Measurements from ENCODE around the gene DPYSL5.
"Not testable (repeated sequence)": the region's sequence is repeated elsewhere in the genome, so short reads cannot be mapped to it uniquely, and the experiment has no call there.

The DPYSL5 gene

DNA sequence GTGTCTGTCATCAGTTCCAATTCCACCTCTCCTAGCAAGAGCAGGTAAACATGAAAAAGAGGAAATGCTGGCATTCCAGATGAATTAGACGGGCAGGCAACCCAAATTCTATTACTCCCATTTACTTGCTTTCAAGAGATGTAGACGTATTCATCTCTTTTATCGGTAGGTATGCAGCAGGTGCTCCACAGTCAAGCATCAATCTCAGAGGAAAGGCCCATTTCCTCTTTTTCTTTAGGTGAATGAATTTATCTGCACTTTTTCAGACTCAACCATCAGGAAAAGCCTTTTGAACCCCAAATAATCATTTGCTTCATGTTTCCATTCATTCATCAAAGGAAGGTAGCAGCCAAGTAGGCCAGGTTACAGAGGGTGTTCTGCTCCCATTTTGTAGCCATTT is 27.9 kb downstream of the DPYSL5 start:
- no peak for DNase-seq

GRCh38 chr2:26876260-26876659 is 28.3 kb downstream of the DPYSL5 start:
- no peak for DNase-seq

- DNase-seq, result no peak
Measured at GRCh38 chr2:26877276-26877675, 29.3 kb downstream of the DPYSL5 start.

DNA sequence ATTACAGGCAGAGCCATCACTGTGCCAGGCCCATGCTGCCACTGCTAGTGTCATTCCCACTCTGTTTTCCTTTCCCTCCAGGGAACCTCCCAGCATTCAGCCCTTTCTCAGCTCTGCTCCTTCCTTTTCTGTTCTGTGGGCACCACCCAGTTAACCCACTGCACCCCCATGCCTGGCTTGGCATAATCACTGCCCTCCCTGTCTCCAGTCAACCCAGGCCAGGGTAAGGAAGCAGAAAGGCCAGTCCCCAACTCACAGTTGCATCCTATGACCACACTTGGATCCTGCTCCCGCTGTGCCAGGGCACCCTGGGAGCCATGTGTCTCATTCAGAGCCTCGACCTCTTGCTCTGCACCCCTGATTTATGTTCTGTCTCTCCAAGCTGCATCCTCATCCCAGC is 32.2 kb downstream of the DPYSL5 start:
- no peak for DNase-seq

DNA sequence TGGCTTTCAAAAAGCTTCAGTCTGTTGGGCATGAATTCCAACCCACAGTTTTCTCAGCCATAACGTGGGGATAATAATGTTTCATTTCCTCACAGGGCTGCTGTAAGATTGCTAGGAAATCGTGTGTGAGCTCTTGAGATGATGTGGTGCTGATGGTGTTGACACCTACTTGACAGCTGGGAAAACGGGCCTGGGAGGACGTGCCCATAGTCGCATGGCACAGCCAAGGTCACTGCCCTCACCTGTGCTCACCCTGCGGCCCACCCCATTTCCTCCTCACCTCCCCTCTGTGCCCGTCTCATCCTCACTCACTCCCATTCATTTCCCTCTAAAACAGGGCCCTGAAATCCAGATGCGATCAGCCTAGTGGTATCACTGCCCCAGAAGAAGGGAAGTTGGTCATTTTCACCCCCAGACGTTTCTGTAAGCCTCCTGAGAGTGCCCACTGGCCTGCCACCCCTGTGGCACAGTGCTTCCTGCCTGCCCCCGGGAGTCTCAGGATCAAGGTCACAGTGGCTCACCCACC is 33.0 kb downstream of the DPYSL5 start:
- DNase-seq, result no peak

GRCh38 chr2:26882220-26882619 is 34.3 kb downstream of the DPYSL5 start:
- not testable (repeated sequence) for DNase-seq

DNA sequence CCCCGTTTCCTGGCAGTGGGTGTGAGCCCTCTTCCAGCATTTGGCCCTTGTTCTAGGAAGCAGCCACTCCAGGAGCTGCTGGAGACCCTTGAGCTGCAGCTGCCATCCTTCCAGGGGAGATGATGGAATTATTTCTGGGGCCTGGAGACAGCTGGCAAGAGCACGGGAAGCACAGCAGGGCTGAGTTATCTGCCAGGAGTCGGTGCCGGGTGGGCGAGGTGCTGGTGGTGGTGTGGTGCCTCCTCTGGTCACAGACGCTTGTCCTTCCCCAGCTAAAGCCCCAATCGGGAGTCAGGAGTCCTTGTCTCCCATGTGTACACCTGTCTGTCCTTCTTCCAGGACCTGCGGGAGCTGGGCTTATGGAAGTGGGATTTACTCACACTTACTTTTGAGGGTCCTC is 36.0 kb downstream of the DPYSL5 start:
- no peak for DNase-seq

DNA sequence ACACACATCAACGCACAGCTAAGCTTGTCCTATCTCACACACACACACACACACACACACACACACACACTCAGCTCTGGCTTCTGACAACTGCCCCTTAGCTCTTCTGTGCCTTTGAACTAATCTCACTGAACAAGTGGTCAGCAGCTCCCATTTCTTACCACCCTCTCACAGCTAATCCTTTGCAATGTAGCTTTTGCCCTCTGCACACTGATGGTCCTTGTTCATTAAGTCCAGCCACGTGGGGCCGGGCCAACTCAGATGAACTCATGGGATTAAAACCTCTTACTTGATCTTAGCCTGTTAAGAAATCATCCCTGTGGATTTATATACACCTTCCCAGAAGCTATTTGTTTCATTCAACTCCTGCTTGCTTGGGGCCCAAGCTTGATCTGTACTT is 36.6 kb downstream of the DPYSL5 start:
- no peak for DNase-seq

DNA sequence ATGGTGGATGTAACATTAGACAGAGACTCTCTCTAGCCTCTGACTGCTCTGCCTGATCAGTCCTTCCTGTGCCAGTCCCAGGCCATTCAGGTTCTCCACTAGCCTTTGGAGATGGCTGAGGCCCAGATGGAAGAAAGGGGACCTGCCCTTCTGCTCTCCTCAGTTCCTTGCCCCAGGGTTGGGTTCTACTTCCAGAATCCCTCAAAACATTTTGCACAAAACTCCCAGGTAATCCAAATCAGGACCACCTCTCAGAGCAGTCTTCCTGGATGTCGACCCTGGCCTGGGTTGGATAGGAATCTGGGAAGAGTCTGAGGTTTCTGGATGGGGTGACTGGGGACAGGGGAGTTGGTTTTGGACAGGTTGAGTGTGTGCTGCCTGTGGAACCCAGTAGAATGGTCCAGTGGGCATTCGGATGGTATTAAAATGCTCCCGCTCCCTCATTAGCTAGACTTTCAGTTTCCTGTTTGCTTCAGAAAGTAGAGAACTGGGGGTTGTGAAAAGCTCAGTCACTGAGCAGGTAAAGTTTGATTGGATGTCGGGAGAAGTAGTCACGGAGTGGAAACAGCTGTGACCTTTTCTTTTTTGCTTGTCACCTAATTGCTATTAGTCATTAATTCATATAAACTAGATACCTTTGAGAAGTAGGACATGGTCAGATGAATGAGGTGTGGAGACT is 37.9 kb downstream of the DPYSL5 start:
- DNase-seq, result no peak

- DNase-seq, result no peak
Measured at GRCh38 chr2:26886736-26887135, 38.8 kb downstream of the DPYSL5 start.

DNA sequence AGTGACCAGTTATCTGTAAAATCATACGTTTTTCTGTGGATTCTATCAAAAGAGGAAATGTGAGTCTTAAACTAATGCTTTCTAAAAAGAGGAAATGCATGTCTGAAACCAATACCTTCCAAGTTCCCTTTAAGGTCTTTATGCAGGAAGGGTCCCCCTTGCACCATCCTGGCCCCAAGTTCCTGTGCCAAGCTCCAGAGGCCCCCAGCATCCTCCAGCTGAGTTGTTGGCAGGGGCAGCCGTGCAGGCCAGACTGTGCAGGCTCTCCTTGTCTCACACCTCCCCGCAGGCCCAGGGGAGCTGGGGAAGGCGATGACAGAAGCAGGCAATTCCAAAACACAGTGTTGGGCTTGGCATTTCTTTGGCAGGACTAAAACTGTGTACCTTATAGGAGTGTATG is 39.2 kb downstream of the DPYSL5 start:
- DNase-seq, result no peak

DNA sequence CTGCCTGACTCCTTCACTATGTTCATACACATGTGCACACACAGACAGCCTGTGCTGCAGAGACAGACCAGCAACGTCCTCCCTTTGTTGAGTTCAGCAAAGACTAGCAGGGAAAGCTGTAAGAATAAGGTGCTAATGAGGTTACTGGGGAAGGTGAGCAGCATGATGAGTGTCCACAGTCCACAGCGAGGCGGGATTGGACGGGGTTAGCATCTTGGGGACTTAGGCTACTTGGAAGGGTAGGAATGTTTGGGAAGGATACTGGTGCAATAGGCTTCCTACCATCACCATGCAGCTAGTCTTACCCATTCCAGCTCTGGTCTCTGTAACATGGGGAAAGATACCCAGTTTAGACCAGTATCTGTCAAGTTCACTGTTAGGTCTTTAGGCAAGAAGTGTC is 41.9 kb downstream of the DPYSL5 start:
- no peak for DNase-seq

DNA sequence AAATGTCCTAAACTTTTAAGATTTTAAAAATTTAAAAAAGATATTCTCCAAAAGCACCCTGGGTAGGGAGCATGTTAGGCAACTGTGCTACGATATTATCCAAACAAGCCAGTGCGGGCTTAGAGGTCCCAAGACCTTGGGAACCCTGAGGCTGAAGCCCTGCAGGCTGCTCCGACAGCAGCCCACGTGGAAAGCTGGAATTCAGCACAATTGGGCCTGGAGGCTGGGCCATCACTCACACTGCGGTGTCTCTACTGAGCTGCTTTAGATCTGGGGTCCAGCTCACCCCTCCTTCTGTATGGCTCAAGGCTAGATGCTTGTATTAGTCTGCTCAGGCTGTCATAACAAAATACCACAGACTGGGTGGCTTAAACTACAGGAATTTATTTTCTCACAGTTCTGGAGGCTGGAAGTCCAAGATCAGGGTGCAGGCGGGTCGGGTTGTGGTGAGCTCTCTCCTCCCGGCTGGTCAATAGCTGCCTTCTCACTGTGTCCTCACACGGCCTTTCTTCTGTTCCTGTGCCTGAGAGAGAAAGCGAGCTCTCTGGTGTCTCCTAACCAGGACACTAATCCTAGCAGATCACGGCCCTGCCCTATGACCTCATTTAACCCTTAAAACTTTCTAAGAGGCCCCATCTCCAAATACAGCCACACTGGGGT is 42.5 kb downstream of the DPYSL5 start:
- DNase-seq, result no peak

DNA sequence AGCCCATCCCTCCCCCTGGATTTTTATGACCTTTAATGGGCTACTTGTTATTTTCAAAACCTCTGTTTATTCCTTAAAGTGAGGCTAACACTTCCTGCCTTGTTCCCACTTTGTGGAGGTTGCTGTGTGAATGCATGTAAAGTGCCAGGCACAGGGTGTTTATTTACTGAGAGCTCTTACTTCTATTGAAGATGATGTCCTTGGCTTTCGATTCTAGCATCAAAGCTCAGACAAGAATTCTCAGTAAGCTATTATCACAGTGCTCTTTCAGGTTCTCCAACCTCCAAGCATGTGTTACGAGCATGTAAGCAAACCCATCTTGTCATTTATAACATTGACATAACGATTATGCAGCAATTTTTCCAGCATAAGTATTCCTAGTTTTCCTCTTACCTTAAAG is 44.2 kb downstream of the DPYSL5 start:
- DNase-seq, result no peak

DNA sequence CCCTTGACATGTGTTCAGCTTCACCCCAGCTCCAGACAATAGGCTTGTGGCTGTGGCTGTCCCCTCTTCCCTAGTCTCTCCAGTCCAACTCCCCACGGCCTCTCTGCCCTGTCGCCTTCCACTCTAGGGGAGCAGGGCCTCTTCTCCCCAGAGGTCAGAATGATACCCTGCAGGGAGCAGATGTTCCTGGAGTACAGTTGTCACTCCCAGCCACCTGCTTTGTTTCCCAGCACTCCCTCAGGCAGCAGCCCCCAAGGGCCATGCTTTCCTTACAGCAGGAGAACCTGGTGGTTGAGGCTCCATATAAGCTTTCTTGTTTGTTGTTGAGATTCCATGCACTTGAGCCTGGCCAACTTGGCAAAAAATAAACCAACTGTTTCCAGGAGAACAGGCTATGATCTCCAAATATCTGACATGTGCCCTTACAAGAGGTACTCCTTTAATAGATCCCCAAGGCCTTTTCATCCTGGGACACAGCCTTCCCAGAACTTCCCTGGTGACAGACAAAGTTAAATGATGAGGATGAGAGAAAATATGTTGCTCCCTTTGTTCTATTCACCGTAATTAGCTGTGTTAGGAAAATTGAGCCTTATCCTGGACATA is 45.1 kb downstream of the DPYSL5 start:
- DNase-seq, result no peak

DNA sequence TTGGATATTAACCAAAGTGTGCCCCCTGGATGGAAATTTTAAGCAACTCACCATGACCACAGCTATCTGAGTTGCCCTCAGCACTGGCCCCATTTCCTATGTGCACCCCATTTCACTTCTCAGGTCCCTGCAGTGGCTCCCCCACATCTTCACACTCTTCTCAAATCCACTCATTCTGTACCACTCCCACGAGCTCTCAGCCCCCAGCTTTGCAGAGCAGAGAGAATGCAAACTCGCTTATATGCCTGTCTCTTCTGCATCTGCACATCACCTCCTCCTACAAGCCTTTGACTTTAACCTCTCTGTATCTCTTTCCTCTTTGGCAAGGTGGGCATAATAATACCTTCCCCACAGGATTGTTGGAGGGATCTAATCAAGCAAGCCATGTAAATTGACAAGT is 46.2 kb downstream of the DPYSL5 start:
- DNase-seq, result no peak

DNA sequence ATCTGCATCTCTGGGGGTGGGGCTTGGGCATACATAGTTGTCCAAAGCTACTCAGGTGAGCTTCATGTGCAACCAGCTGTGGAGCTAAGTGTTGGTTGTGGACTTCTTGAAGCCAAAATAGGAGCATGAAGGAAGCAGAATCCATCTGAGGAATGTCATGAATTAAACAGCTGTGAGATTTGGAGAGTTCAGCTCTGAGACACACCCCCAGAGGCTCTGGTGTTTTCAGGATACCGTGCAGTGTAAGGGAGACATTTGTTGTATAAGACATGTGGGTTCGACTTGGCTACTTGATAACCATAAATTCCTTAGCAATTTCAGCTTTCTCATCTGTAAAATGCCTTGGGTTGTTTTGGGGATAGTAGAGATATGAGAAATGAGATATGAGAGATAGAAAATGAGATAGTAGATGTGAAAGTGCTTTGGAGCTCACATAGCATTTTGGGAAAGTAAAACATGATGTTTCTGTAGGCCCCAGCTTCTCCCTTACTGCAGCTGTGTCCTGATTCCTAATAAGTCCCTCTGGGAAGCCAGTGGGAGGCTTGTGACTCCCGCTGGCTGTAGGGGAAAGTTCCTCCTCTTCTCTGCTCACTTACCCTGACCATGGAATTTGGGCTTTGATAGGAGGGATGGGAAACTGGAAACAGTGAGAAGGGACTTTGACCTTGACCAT is 50.0 kb downstream of the DPYSL5 start:
- DNase-seq, result no peak

DNA sequence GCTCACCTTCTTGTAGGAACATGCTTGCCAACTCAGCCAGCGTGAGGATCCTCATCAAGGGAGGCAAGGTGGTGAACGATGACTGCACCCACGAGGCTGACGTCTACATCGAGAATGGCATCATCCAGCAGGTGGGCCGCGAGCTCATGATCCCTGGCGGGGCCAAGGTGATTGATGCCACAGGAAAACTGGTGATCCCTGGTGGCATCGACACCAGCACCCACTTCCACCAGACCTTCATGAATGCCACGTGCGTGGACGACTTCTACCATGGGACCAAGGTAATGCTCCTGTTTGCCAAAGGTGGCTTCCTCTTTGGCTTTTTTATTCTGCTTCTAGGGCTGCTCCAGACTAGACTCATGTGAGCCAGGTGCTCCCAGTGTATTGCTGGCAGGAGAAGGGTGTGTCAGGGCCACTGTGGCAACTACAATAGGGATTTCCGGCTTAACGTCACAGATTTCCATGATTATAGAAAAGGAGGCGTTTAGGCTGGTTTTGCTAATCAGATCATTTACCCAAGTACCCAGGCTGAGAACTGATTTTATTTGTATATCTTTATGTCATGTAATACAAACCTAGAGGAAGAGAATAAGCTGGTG is 50.6 kb downstream of the DPYSL5 start:
- no peak for DNase-seq

GRCh38 chr2:26899500-26900164 is 51.7 kb downstream of the DPYSL5 start:
- DNase-seq, result no peak

DNA sequence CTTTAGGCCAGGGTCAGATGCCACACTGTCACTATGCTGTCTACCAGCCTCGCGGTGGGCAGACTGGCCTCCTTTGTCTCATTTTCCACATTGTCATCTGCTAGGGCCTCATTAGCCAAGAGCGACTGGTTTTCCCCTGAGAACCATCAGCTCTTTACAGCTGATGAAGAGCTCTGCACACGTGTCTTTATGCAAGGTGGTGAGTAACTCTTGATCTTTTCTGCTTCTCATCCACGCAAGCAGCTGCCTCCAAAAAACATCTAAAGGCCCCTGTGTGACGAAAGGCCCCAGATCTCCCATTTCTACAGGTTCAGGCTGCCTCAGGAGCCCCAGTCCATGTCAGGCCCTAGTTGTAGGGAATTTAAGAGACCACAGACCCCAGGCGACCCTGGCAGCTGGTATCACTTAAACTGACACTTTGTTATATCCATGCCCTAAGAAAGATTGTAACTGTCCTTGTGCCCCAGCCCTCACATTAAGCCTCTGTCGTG is 52.9 kb downstream of the DPYSL5 start:
- DNase-seq, result no peak

DNA sequence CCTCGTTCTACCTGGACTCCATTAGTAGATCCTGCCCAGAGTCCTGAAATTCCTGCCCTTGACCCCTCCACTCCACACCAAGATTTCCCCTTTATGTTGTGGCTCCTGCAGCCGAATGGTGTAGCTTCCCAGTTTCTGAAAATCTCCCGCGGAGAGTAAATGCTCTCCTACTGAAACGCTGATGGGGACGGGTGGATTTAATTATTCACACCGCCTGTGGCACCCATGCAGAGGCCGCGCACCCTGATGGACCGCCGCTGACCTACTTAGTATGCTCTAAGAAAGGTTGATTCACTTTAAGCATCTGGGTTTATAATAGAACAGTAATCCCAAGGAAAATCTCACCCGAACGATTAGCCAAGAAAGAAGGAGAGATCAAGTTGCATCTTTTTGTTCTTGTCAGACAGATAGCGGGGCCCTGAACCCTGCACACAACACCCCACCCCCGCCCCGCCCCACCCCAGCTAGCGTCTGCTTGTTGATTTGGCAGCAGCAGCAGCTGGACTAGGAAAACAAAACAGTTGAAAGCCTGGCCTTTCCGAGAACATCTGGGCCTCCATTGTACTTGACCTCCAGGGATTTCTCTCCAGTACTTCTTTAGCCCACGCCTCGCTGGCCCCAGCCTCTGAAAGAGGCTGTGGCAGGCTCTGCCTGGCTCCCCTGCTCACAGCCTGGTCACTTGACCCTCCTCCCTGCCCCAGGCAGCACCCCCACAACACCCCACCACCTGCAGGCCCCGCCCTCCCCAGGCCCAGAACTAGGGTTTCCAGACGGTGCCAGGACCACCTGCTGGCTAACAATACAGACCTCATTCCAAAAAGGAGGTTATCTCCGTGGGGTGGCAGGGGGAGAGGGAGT is 53.6 kb downstream of the DPYSL5 start:
- no peak for DNase-seq

DNA sequence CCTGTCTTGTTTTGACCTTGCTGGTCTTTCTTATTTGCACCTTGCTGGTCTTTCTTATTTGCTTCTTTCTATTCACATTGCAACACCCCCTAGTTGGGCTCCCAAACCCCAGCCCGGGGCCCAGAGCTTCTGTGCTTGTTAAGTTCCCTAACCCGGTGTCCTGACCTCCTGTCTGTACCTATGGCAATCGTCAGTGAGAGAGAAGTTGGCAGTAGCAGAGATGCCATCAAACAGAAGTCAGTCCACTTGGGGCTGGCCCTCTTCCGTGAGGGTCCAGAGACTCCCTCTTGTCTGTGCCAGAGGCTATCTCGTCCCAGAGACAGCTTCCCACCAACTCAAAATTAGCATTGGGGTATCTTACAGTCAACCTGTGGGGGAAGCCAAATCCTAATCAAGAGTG is 55.7 kb downstream of the DPYSL5 start:
- no peak for DNase-seq
